Stomach (tissue), 9 donors: ENCODE data around the gene TMEM109. TPM values are rescaled to one million over a fixed set of nuclear protein-coding genes. Genes with fewer than 3 reads are reported as not detected.
A peak's percentile ranks its signal among the peaks of the same experiment; 100 is the strongest.

Experiments
- DNase-seq, 2 donors: peaks; one replicate each; pipeline versions ENCODE4 v3.0.0 to v3.0.0-alpha.2; 2013 to 2019
- H3K27ac ChIP-seq, 5 donors: fragments of 200-600 bp in 4 of 5; sonication (generic) in 4 of 5; one replicate each; pipeline ENCODE4 v1.5.1; 2013 to 2019; ENCODE audit warnings: mild to moderate bottlenecking in 1 of 5, moderate library complexity in 1 of 5
- H3K27me3 ChIP-seq, 3 donors: fragments of 200-600 bp; sonication (generic); one replicate each; pipeline ENCODE4 v1.5.1; 2017 to 2019; ENCODE audit warnings: mixed run types in 1 of 3
- H3K36me3 ChIP-seq, 4 donors: fragments of 200-600 bp; sonication (generic); 1 replicate in 3 of 4; 2 replicates in 1 of 4; pipeline ENCODE4 v1.5.1; 2016 to 2019
- H3K4me1 ChIP-seq, 4 donors: fragments of 200-600 bp; sonication (generic); one replicate each; pipeline ENCODE4 v1.5.1; 2016 to 2019
- H3K4me3 ChIP-seq, 4 donors: fragments of 200-600 bp; sonication (generic) in 3 of 4; one replicate each; pipeline ENCODE4 v1.5.1; 2016 to 2019; ENCODE audit warnings: mild to moderate bottlenecking in 1 of 4
- H3K9me3 ChIP-seq, 4 donors: fragments of 200-600 bp; sonication (generic); one replicate each; pipeline ENCODE4 v1.5.1; 2016 to 2019
- EP300 ChIP-seq: sonication (generic); formaldehyde crosslinking; IDR thresholded peaks from one replicate; pipeline ENCODE4 v1.6.1; 2017; ENCODE audit warnings: antibody characterized with exemption
- POLR2A ChIP-seq, 4 donors: fragments of 450-650 bp; IDR thresholded peaks; one replicate each; pipeline ENCODE4 v1.6.1; 2016; ENCODE audit warnings: antibody characterized with exemption in 4 of 4, control low read depth in 2 of 4, mild to moderate bottlenecking in 1 of 4, moderate library complexity in 1 of 4
- POLR2AphosphoS5 ChIP-seq, 3 donors: sonication (generic); formaldehyde crosslinking; IDR thresholded peaks; one replicate each; pipeline ENCODE4 v1.6.1; 2016; ENCODE audit warnings: antibody characterized with exemption in 3 of 3
- WGBS, 5 donors: extraction: QIAGEN DNeasy Blood & Tissue Kit in 3 of 5; methylation state at CpG; one replicate each; pipeline versions ENCODE4 v1.1.5 to v1.1.7; 2013 to 2018; 5-methylcytosine and 5-hydroxymethylcytosine counted together
- intact Hi-C: fragments of 100-400 bp; cut with DNase I; formaldehyde crosslinking; loops from one replicate; pipeline ENCODE4 v1.15.1; 2023; ENCODE audit warnings: low total_unique reads
- polyA plus RNA-seq, 3 donors: library from polyadenylated mRNA; stranded (reverse); fragments of 200-250 nt; gene quantifications; one replicate each; pipeline ENCODE4 v1.2.3, GENCODE V29; 2013
- total RNA-seq, 5 donors: library from RNA; depleted of rRNA; stranded (reverse); fragments of >200 nt; gene quantifications; one replicate each; pipeline versions ENCODE4 v1.1.0 to v1.2.3, GENCODE V29; 2014 to 2016
- TF ChIP-seq, protein P1 (sequence below), 7 experiments: fragments of 450-650 bp in 4 of 7; fragments of 200-600 bp in 3 of 7; sonication (generic) in 3 of 7; IDR thresholded peaks; one replicate each; pipeline ENCODE4 v1.5.1; 2016 to 2019; ENCODE audit warnings: antibody characterized with exemption in 7 of 7, control low read depth in 2 of 7, mild to moderate bottlenecking in 1 of 7
- donor health status: healthy with polysubstance abuse.
- donor health status: Bipolar disorder and iron deficiency.
- donor health status: healthy.

The TMEM109 gene
- total and polyA plus RNA-seq, 8 donors = 27.4 to 122 (median 65.4) TPM

DNA sequence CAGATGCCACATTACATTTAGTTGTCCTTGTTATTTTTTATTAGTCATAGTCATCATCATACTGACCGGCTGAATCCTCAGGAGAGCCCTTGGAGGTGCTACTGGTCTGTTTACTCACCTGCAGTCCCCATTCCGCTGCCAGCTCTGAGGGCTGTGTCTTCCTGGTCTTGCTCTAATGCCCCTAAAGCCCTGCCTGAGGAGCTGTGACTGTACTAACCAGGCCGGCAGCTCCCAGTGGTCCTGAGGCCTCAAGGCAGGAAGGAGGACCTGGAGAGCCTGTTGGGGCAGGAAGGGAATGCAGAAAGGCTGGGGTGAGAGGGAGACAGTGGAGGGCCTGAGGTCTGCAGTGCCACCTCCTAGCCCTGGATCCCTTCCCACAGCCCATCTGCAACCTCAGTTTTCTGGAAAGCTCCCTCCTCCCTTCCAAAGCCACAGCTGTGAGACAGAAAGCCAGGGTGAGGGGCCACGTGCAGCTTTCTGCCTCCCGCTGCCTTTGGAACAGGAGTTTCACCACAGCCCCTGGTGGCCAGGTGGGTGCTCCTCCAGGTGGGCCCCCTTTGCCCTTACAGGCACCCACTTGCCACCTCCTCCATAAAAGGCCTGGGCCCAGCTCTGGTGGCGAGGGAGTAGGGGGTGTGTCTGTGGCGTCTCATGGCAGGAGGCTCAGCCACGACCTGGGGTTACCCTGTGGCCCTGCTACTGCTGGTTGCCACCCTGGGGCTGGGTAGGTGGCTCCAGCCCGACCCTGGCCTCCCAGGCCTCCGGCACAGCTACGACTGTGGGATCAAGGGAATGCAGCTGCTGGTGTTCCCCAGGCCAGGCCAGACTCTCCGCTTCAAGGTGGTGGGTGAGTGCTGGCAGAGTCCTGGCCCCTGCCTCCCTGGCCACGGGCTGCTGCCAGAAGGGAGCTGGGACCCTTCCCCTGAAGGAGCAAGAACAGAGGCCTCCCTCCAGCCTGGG is 46.8 kb upstream of the TMEM109 start, which contains the start of gene ZP1:
ZP1 (plus strand) TSS at position 632 of the 960 bp plus-strand sequence; CDS start at position 652, 20 bp downstream.
- peak in 1 of 2 donors; percentile 24 for DNase-seq

DNA sequence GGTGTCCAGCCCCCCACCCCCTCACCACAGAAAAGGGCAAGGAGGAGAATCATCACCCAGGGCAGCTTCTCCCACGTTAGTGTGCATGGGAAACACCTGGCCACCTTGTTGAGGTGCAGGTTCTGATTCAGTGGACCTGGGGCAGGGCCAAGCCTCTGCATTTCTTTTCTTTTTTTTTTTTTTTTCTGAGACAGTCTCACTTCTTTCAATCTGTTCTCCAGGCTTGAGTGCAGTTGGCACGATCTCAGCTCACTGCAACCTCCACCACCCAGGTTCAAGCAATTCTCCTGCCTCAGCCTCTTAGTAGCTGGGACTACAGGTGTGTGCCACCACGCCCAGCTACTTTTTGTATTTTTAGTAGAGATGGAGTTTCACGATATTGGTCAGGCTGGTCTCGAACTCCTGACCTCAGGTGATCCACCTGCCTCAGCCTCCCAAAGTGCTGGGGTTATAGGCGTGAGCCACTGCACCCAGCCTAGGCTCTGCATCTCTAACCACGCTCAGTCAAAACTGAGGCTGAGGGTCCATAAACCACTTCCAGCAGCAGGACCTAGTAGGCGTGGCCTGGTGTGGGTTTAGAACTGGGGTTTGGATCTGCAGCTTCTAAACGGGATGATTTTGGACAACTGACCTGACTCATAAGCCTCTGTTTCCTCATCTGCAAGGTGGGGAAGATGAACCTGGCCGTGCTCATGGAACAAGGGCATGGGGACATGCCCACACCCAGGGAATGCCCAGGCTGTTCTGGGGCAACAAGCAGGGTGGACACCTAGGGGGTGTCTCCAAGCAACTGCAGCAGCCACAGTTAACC is 45.9 kb upstream of the TMEM109 start:
- H3K4me3 ChIP-seq = no peak overlapping the region
- intact Hi-C loops = no loop called here
- TF ChIP-seq POLR2AphosphoS5 (IDR thresholded peaks at IDR 0.05) = no peak
- peaks cover 0 to 8% (median 2%) of the 10 kb centered on the region in 4 donors for H3K4me1 ChIP-seq
- no peak for DNase-seq
- no peaks in the 10 kb centered on the region for H3K9me3 ChIP-seq
- no peak overlapping the region for H3K27ac ChIP-seq
- no peaks in the 10 kb centered on the region for H3K27me3 ChIP-seq
- 76 to 81% (median 78%) methylated on average over 10 of the region's 10 CpGs for WGBS, 5 donors
- H3K36me3 ChIP-seq = no peaks in the 10 kb centered on the region

More for the DNA sequence above, 46.8 kb upstream of the TMEM109 start, which contains the start of gene ZP1:
- no peaks in the 10 kb centered on the region for H3K27me3 ChIP-seq
- H3K4me3 ChIP-seq = no peak within 1 kb of the TSS
- H3K4me1 ChIP-seq = peaks cover 0 to 1% (median under 1%) of the 10 kb centered on the region in 4 donors
- WGBS, 5 donors = 56 to 74% (median 68%) methylated on average over 5 to 13 of the region's 13 CpGs
- H3K9me3 ChIP-seq = no peaks in the 10 kb centered on the region
- no peaks in the 10 kb centered on the region for H3K36me3 ChIP-seq
- intact Hi-C loops = no loop called here
- TF ChIP-seq, protein P1, sequence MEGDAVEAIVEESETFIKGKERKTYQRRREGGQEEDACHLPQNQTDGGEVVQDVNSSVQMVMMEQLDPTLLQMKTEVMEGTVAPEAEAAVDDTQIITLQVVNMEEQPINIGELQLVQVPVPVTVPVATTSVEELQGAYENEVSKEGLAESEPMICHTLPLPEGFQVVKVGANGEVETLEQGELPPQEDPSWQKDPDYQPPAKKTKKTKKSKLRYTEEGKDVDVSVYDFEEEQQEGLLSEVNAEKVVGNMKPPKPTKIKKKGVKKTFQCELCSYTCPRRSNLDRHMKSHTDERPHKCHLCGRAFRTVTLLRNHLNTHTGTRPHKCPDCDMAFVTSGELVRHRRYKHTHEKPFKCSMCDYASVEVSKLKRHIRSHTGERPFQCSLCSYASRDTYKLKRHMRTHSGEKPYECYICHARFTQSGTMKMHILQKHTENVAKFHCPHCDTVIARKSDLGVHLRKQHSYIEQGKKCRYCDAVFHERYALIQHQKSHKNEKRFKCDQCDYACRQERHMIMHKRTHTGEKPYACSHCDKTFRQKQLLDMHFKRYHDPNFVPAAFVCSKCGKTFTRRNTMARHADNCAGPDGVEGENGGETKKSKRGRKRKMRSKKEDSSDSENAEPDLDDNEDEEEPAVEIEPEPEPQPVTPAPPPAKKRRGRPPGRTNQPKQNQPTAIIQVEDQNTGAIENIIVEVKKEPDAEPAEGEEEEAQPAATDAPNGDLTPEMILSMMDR (IDR thresholded peaks at IDR 0.05) = no peak
- TF ChIP-seq POLR2A (IDR thresholded peaks at IDR 0.05) = no peak
- TF ChIP-seq EP300 = no peak
- TF ChIP-seq POLR2AphosphoS5 (IDR thresholded peaks at IDR 0.05) = no peak
- H3K27ac ChIP-seq = no peak within 1 kb of the TSS

DNA sequence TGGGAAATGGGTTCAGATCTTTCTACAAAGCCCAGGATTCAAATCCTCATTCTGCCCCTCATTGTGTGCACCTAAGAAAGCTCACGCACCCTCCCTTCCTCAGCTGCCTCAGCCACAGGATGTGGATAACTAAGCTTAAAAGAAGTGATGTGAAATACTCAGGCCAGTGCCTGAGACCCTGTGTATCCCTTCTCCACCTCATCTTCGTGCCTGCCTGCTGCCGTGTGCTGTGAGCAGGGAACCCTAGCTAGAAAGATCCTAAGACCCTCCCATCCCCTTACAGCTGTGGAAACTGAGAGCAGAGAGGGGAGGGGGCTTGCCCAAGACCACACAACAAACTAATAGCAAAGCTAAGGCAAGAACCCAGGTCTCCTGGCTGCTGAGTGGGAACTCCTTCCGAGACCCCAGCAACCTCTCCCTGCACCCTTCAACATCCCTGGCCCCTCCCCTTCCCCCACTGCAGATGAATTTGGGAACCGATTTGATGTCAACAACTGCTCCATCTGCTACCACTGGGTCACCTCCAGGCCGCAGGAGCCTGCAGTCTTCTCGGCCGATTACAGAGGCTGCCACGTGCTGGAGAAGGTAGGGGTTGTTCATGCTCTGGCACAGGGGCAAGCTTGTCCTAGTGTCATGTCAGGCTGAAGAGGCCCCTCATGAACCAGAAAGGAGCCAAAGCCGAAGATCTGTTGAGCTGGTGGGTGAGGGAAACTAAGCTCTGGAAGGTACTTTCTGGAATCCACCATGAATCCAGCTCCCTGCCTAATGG is 45.1 kb upstream of the TMEM109 start:
- no peak overlapping the region for H3K27ac ChIP-seq
- peaks cover 0 to 8% (median 4%) of the 10 kb centered on the region in 4 donors for H3K4me1 ChIP-seq
- 73 to 82% (median 79%) methylated on average over 10 of the region's 10 CpGs for WGBS, 5 donors
- H3K36me3 ChIP-seq = no peaks in the 10 kb centered on the region
- TF ChIP-seq POLR2A (IDR thresholded peaks at IDR 0.05) (no peak), POLR2AphosphoS5 (IDR thresholded peaks at IDR 0.05) (no peak)
- TF ChIP-seq, protein P1 (IDR thresholded peaks at IDR 0.05) = no peak
- H3K27me3 ChIP-seq = no peaks in the 10 kb centered on the region
- DNase-seq = peak in 1 of 2 donors; percentile 23
- H3K9me3 ChIP-seq = no peaks in the 10 kb centered on the region
- intact Hi-C loops = no loop called here
- H3K4me3 ChIP-seq = no peak overlapping the region

DNA sequence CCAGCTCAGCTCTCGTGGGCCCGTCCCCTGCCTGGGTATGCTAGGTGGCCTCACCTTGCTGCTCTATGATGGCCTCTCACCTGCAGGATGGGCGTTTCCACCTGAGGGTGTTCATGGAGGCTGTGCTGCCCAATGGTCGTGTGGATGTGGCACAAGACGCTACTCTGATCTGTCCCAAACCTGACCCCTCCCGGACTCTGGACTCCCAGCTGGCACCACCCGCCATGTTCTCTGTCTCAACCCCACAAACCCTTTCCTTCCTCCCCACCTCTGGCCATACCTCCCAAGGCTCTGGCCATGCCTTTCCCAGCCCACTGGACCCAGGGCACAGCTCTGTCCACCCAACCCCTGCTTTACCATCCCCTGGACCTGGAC is 44.5 kb upstream of the TMEM109 start:
- peaks cover 0 to 8% (median 4%) of the 10 kb centered on the region in 4 donors for H3K4me1 ChIP-seq
- DNase-seq = peak in 1 of 2 donors; percentile 16

More for the DNA sequence above, 44.5 kb upstream of the TMEM109 start:
- Histone ChIP-seq H3K36me3 (no peaks in the 10 kb centered on the region), H3K27me3 (no peaks in the 10 kb centered on the region), H3K9me3 (no peaks in the 10 kb centered on the region), H3K27ac (no peak overlapping the region), H3K4me3 (no peak overlapping the region)
- intact Hi-C loops = no loop called here
- 83 to 100% (median 91%) methylated on average over 7 of the region's 7 CpGs for WGBS, 5 donors
- TF ChIP-seq POLR2AphosphoS5 (IDR thresholded peaks at IDR 0.05) (no peak), EP300 (no peak), POLR2A (IDR thresholded peaks at IDR 0.05) (no peak)
- TF ChIP-seq, protein P1 (IDR thresholded peaks at IDR 0.05) = no peak
